ENCODE results near the gene ABCD1. TPM values are rescaled to one million over a fixed set of nuclear protein-coding genes. Genes with fewer than 3 reads are reported as not detected.

ABCD1 gene
- total RNA-seq, 1 experiment from 2014 or later = 14.4 TPM

- DNase-seq = no peak
- intact Hi-C loops (cut with micrococcal nuclease; ENCODE audit: unreplicated experiment) = no loop called here
- H3K27me3 Mint-ChIP-seq (ENCODE audit: unreplicated experiment) = no peaks in the 10 kb centered on the region
- CTCF ChIA-PET = no interaction called here
- no peak overlapping the region for H3K27ac Mint-ChIP-seq (ENCODE audit: unreplicated experiment)
- no peak overlapping the region for H3K4me3 Mint-ChIP-seq (ENCODE audit: low read depth, unreplicated experiment)
- H3K9me3 Mint-ChIP-seq (ENCODE audit: low read depth, unreplicated experiment) = peaks cover 7% of the 10 kb centered on the region
- peaks cover 16% of the 10 kb centered on the region for H3K4me1 Mint-ChIP-seq (ENCODE audit: low read depth, unreplicated experiment)
- no peak for TF ChIP-seq CTCF (IDR thresholded peaks at IDR 0.05; ENCODE audit: unreplicated experiment)
- peaks cover 17% of the 10 kb centered on the region for H3K36me3 Mint-ChIP-seq (ENCODE audit: insufficient read depth, unreplicated experiment)
- no TSS peak for BruUV-seq (replicated peaks)
Measured at GRCh38 chrX:153731117-153731844, 6.6 kb downstream of the ABCD1 start.

GRCh38 chrX:153731845-153732215 is 7.2 kb downstream of the ABCD1 start:
- no TSS peak for BruUV-seq (replicated peaks)
- Mint-ChIP-seq H3K27ac (ENCODE audit: unreplicated experiment) (no peak overlapping the region), H3K4me1 (ENCODE audit: low read depth, unreplicated experiment) (peaks cover 14% of the 10 kb centered on the region)

GRCh38 chrX:153732401-153732800 is 7.7 kb downstream of the ABCD1 start:
- H3K4me1 Mint-ChIP-seq (ENCODE audit: low read depth, unreplicated experiment) = peaks cover 8% of the 10 kb centered on the region
- no peaks in the 10 kb centered on the region for H3K27me3 Mint-ChIP-seq (ENCODE audit: unreplicated experiment)
- no peak overlapping the region for H3K27ac Mint-ChIP-seq (ENCODE audit: unreplicated experiment)
- peaks cover 7% of the 10 kb centered on the region for H3K9me3 Mint-ChIP-seq (ENCODE audit: low read depth, unreplicated experiment)
- intact Hi-C loops (cut with micrococcal nuclease; ENCODE audit: unreplicated experiment) = no loop called here
- CTCF ChIA-PET = no interaction called here
- no peak for DNase-seq
- no peak for TF ChIP-seq CTCF (IDR thresholded peaks at IDR 0.05; ENCODE audit: unreplicated experiment)
- H3K36me3 Mint-ChIP-seq (ENCODE audit: insufficient read depth, unreplicated experiment) = peaks cover 8% of the 10 kb centered on the region
- no TSS peak for BruUV-seq (replicated peaks)
- H3K4me3 Mint-ChIP-seq (ENCODE audit: low read depth, unreplicated experiment) = no peak overlapping the region

More at GRCh38 chrX:153731845-153732215, 7.2 kb downstream of the ABCD1 start:
- no peak for DNase-seq
- Mint-ChIP-seq H3K36me3 (ENCODE audit: insufficient read depth, unreplicated experiment) (peaks cover 12% of the 10 kb centered on the region), H3K27me3 (ENCODE audit: unreplicated experiment) (no peaks in the 10 kb centered on the region), H3K9me3 (ENCODE audit: low read depth, unreplicated experiment) (peaks cover 7% of the 10 kb centered on the region), H3K4me3 (ENCODE audit: low read depth, unreplicated experiment) (no peak overlapping the region)
- intact Hi-C loops (cut with micrococcal nuclease; ENCODE audit: unreplicated experiment) = no loop called here
- CTCF ChIA-PET = no interaction called here
- TF ChIP-seq CTCF (IDR thresholded peaks at IDR 0.05; ENCODE audit: unreplicated experiment) = no peak

- no TSS peak for BruUV-seq (replicated peaks)
- no peaks in the 10 kb centered on the region for H3K27me3 Mint-ChIP-seq (ENCODE audit: unreplicated experiment)
- H3K4me1 Mint-ChIP-seq (ENCODE audit: low read depth, unreplicated experiment) = peaks cover 6% of the 10 kb centered on the region
- no peak for TF ChIP-seq CTCF (IDR thresholded peaks at IDR 0.05; ENCODE audit: unreplicated experiment)
- H3K27ac Mint-ChIP-seq (ENCODE audit: unreplicated experiment) = peak overlapping the region; percentile 42
- H3K36me3 Mint-ChIP-seq (ENCODE audit: insufficient read depth, unreplicated experiment) = peaks cover 8% of the 10 kb centered on the region
- intact Hi-C loops (cut with micrococcal nuclease; ENCODE audit: unreplicated experiment) = no loop called here
- H3K9me3 Mint-ChIP-seq (ENCODE audit: low read depth, unreplicated experiment) = peaks cover 7% of the 10 kb centered on the region
- no peak overlapping the region for H3K4me3 Mint-ChIP-seq (ENCODE audit: low read depth, unreplicated experiment)
- DNase-seq = no peak
- CTCF ChIA-PET = no interaction called here
Measured at GRCh38 chrX:153733651-153734240, 9.1 kb downstream of the ABCD1 start.

All from Calu3 (cell line).